B cell (primary cell): Measurements from ENCODE around the gene ENAM.

Experiments used
- EZH2 ChIP-seq: IDR thresholded peaks from 2 replicates; pipeline ENCODE4 v1.6.1; 2012; ENCODE audit warnings: borderline replicate concordance, low read depth, mild to moderate bottlenecking, moderate library complexity, low read length; ENCODE audit not compliant: insufficient read depth, poor library complexity, severe bottlenecking
- TF ChIP-seq, protein P1 (sequence below): fragments of 200-600 bp; IDR thresholded peaks from one replicate; pipeline ENCODE4 v1.8.0; 2022; ENCODE audit warnings: antibody characterized with exemption, mild to moderate bottlenecking

DNA sequence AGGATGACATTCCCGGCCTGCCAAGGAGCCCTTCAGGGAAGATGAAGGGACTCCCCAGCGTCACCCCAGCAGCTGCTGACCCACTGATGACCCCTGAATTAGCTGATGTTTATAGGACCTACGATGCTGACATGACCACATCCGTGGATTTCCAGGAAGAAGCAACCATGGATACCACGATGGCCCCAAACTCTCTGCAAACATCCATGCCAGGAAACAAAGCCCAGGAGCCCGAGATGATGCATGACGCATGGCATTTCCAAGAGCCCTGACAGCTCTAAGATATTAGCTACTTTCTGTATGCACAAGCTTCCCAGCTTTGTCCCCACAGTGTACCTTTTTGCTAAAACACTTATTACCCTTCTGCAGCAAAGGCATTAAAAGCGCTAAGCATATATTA is 22.1 kb upstream of the ENAM start:
- TF ChIP-seq EZH2 = no peak
- TF ChIP-seq, protein P1, sequence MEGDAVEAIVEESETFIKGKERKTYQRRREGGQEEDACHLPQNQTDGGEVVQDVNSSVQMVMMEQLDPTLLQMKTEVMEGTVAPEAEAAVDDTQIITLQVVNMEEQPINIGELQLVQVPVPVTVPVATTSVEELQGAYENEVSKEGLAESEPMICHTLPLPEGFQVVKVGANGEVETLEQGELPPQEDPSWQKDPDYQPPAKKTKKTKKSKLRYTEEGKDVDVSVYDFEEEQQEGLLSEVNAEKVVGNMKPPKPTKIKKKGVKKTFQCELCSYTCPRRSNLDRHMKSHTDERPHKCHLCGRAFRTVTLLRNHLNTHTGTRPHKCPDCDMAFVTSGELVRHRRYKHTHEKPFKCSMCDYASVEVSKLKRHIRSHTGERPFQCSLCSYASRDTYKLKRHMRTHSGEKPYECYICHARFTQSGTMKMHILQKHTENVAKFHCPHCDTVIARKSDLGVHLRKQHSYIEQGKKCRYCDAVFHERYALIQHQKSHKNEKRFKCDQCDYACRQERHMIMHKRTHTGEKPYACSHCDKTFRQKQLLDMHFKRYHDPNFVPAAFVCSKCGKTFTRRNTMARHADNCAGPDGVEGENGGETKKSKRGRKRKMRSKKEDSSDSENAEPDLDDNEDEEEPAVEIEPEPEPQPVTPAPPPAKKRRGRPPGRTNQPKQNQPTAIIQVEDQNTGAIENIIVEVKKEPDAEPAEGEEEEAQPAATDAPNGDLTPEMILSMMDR = no peak
